A549 (cell line): ENCODE measurements around the gene TNK1.

Experiments used
- CBX2 ChIP-seq: fragments of 200-600 bp; sonication (generic); IDR thresholded peaks from 2 replicates; pipeline ENCODE4 v1.6.1; 2016; ENCODE audit warnings: low read depth, mild to moderate bottlenecking, borderline replicate concordance
- EP300 ChIP-seq, 2 experiments: fragments of >200 bp; sonication (Bioruptor Twin); formaldehyde crosslinking; IDR thresholded peaks; 2 replicates in 1 of 2; 3 replicates in 1 of 2; pipeline ENCODE4 v1.6.1; 2016 to 2017
- HDAC2 ChIP-seq: fragments of 200-600 bp; sonication (generic); IDR thresholded peaks from 2 replicates; pipeline ENCODE4 v1.6.1; 2016
- JUN ChIP-seq, 2 experiments: fragments of >200 bp; sonication (Bioruptor Twin); formaldehyde crosslinking; IDR thresholded peaks; 2 replicates in 1 of 2; 3 replicates in 1 of 2; pipeline ENCODE4 v1.6.1; 2016 to 2017
- KDM1A ChIP-seq: fragments of 200-600 bp; sonication (generic); IDR thresholded peaks from 2 replicates; pipeline ENCODE4 v1.6.1; 2016; ENCODE audit warnings: low read depth, mild to moderate bottlenecking
- NR3C1 ChIP-seq: fragments of >200 bp; sonication (Bioruptor Twin); formaldehyde crosslinking; IDR thresholded peaks from 3 replicates; pipeline ENCODE4 v1.6.1; 2017
- PHF8 ChIP-seq: fragments of 200-600 bp; sonication (generic); IDR thresholded peaks from 2 replicates; pipeline ENCODE4 v1.6.1; 2016; ENCODE audit warnings: low read depth, mild to moderate bottlenecking, antibody characterized with exemption, moderate library complexity, borderline replicate concordance
- POLR2A ChIP-seq: IDR thresholded peaks from 2 replicates; pipeline ENCODE4 v1.6.1; 2012; ENCODE audit warnings: mild to moderate bottlenecking, low read length
- REST ChIP-seq: fragments of 200-600 bp; sonication (generic); IDR thresholded peaks from 2 replicates; pipeline ENCODE4 v1.6.1; 2016; ENCODE audit warnings: antibody characterized with exemption, mild to moderate bottlenecking, moderate library complexity
- TP53 ChIP-seq: fragments of 250-450 bp; sonication (Bioruptor Pico); IDR thresholded peaks from 2 replicates; pipeline ENCODE4 v1.5.0; 2021; ENCODE audit warnings: mild to moderate bottlenecking, moderate library complexity
- ZFP36 ChIP-seq: fragments of 450-650 bp; IDR thresholded peaks from 2 replicates; pipeline ENCODE4 v1.6.1; 2014; ENCODE audit warnings: borderline replicate concordance; ENCODE audit not compliant: partially characterized antibody
- TF ChIP-seq, protein P1 (sequence below): fragments of 150-350 bp; IDR thresholded peaks from 2 replicates; pipeline ENCODE4 v1.6.1; 2014; ENCODE audit warnings: low read depth, mild to moderate bottlenecking, low read length
- TF ChIP-seq, protein P2 (sequence below): fragments of >200 bp; sonication (Bioruptor Twin); formaldehyde crosslinking; IDR thresholded peaks from 3 replicates; pipeline ENCODE4 v1.5.1; 2016
- TF ChIP-seq, protein P3 (sequence below): fragments of >200 bp; sonication (Bioruptor Twin); formaldehyde crosslinking; IDR thresholded peaks from 3 replicates; pipeline ENCODE4 v1.6.1; 2016

DNA sequence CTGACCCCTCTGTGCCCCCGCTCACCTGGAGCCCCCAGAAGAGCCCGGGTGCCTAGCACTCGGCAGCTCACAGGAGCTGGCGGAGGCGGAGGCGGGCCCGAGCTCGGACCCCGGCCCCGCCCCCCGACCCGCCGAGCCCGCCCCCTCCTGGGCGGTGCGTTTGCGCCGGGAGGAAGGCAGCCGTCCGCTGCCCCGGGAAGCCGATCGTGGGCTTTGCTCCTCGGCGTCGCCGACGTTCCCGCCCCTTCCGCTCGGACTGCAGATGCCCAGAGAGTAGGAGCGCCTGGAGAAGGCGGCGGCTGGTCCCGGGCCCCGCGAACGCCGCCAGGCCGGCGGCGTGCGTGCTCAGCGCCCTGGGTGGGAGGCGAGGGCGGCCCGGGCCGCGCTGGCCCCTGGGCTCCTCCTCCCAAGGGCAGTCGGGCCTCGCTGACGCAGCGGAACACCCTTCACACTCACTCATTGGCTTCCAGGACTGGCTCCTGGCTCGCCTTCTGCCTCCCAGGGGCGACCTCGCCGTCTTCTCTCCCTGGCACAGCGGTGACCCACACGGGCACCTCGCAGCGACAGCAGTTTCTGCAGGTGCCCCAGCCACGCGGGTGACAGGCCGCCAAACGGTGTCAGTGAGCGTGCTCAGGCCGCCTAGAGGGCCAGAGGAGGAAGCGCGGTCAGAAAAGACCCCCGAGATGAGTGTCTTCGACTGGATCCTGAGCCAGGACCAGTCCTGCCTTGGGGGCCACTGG is 13.7 kb downstream of the TNK1 start, which contains the start of gene PLSCR3:
- TF ChIP-seq CBX2: no peak
- TF ChIP-seq, protein P1, sequence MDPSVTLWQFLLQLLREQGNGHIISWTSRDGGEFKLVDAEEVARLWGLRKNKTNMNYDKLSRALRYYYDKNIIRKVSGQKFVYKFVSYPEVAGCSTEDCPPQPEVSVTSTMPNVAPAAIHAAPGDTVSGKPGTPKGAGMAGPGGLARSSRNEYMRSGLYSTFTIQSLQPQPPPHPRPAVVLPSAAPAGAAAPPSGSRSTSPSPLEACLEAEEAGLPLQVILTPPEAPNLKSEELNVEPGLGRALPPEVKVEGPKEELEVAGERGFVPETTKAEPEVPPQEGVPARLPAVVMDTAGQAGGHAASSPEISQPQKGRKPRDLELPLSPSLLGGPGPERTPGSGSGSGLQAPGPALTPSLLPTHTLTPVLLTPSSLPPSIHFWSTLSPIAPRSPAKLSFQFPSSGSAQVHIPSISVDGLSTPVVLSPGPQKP: no peak
- peak; percentile 93 for TF ChIP-seq POLR2A
- TF ChIP-seq, protein P2, sequence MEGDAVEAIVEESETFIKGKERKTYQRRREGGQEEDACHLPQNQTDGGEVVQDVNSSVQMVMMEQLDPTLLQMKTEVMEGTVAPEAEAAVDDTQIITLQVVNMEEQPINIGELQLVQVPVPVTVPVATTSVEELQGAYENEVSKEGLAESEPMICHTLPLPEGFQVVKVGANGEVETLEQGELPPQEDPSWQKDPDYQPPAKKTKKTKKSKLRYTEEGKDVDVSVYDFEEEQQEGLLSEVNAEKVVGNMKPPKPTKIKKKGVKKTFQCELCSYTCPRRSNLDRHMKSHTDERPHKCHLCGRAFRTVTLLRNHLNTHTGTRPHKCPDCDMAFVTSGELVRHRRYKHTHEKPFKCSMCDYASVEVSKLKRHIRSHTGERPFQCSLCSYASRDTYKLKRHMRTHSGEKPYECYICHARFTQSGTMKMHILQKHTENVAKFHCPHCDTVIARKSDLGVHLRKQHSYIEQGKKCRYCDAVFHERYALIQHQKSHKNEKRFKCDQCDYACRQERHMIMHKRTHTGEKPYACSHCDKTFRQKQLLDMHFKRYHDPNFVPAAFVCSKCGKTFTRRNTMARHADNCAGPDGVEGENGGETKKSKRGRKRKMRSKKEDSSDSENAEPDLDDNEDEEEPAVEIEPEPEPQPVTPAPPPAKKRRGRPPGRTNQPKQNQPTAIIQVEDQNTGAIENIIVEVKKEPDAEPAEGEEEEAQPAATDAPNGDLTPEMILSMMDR: peak; percentile 28
- no peak for TF ChIP-seq NR3C1
- TF ChIP-seq PHF8: peak; percentile 71; the same call in 1 of the 2 replicates
- 0 out of 2 replicates have a peak, but pooled peaks have one; percentile 46 for TF ChIP-seq TP53
- peak; percentile 87 to 93; a peak in 4 of 5 replicates for TF ChIP-seq JUN (IDR thresholded peaks at IDR 0.05)
- no peak for TF ChIP-seq ZFP36
- no peak for TF ChIP-seq KDM1A
- no peak for TF ChIP-seq EP300 (IDR thresholded peaks at IDR 0.05)
- TF ChIP-seq, protein P3, sequence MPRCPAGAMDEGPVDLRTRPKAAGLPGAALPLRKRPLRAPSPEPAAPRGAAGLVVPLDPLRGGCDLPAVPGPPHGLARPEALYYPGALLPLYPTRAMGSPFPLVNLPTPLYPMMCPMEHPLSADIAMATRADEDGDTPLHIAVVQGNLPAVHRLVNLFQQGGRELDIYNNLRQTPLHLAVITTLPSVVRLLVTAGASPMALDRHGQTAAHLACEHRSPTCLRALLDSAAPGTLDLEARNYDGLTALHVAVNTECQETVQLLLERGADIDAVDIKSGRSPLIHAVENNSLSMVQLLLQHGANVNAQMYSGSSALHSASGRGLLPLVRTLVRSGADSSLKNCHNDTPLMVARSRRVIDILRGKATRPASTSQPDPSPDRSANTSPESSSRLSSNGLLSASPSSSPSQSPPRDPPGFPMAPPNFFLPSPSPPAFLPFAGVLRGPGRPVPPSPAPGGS: peak; percentile 97
- no peak for TF ChIP-seq REST
- TF ChIP-seq HDAC2: no peak
